ENCODE measurements around the gene KAT2A.

The KAT2A gene

DNA sequence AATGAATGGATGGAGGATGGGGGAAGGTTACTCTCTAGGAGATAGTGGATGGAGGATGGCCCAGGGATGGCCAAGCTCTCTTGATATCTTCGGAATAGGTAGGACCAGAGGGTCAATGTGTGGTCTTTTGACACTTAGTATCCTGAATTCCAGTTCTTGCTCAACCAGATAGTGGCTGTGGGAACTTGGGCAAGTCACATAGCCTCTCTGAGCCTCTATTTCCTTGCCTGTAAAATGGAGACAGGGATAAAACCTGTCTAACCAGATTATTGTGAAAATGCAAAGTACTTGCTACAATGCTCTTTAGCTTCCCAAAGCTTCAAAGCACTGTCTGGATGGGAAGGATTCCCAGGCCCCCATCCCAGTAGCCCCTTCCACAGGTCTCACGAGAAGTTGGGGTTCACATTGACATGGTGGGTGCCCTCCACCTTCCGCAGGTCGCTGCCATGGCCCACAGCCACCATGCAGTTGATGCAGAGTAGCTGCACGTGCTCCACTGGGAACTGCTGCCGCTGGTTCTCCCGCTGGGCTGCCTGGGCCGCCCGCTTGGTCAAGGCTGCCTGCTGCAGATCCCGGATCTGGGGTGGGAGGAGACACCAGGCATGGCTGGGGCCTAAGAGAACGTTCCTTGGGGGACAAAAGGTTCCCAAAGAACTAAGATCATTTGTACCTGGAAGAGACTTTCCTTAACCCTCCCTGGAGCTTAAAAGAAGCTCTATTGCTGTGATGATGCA lies 17.8 kb downstream of the KAT2A start:
- Histone ChIP-seq H3K27ac (ENCODE audit: low read depth, low read length) (no peak overlapping the region), H3K9me3 (ENCODE audit: control insufficient read depth, insufficient read depth, low read length) (no peaks in the 10 kb centered on the region), H3K27me3 (ENCODE audit: control insufficient read depth, insufficient read depth, low read length) (no peaks in the 10 kb centered on the region), H3K4me1 (ENCODE audit: control insufficient read depth, insufficient read depth, low read length) (peaks cover 6% of the 10 kb centered on the region), H3K36me3 (ENCODE audit: control insufficient read depth, insufficient read depth, low read length) (no peaks in the 10 kb centered on the region), H3K4me3 (ENCODE audit: low read depth, low read length) (no peak overlapping the region), H3K9ac (ENCODE audit: low read depth, low read length) (no peak overlapping the region)

DNA sequence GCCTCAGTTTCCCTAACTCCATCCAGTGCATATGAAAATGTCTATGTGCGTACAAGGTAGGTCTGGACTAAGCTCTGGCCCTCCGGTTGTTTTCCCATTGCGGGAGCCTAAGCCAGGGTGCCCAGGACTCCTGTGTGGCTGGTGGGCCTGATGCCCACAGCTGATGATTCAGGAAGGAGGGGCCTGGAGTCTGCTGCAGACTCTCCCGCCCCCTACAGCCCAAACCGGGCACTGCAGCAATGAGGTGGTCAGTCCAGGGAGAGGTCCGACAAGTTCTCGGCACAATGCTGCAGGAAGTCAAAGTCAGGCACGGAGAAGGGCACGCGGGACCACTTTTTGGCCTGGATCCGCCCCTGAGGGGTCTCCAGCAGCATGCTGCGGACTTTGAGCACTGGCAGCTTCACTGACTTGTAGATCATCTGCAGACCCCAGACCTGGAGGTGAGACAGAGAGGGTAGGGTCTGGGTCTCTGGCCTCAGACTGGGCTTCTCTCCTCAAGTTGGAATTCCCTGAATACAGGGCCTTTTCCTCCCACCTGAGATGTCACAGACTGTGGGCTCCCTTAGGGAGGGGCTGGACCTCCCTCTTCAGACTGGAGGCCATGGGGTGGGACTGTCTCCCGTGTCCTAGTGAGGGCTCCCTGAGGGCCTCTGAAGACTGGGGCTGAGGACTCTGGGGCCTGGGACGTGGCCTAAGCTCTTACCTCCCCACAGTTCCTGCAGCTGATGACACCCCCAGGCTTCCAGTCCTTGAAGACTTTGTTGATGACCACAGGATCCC lies 19.5 kb downstream of the KAT2A start:
- Histone ChIP-seq H3K4me1 (ENCODE audit: control insufficient read depth, insufficient read depth, low read length) (peaks cover 9% of the 10 kb centered on the region; the same call in 1 of the 2 replicates), H3K9me3 (ENCODE audit: control insufficient read depth, insufficient read depth, low read length) (no peaks in the 10 kb centered on the region), H3K27ac (ENCODE audit: low read depth, low read length) (no peak overlapping the region), H3K9ac (ENCODE audit: low read depth, low read length) (no peak overlapping the region), H3K27me3 (ENCODE audit: control insufficient read depth, insufficient read depth, low read length) (peaks cover 15% of the 10 kb centered on the region), H3K4me3 (ENCODE audit: low read depth, low read length) (no peak overlapping the region), H3K36me3 (ENCODE audit: control insufficient read depth, insufficient read depth, low read length) (no peaks in the 10 kb centered on the region)

DNA sequence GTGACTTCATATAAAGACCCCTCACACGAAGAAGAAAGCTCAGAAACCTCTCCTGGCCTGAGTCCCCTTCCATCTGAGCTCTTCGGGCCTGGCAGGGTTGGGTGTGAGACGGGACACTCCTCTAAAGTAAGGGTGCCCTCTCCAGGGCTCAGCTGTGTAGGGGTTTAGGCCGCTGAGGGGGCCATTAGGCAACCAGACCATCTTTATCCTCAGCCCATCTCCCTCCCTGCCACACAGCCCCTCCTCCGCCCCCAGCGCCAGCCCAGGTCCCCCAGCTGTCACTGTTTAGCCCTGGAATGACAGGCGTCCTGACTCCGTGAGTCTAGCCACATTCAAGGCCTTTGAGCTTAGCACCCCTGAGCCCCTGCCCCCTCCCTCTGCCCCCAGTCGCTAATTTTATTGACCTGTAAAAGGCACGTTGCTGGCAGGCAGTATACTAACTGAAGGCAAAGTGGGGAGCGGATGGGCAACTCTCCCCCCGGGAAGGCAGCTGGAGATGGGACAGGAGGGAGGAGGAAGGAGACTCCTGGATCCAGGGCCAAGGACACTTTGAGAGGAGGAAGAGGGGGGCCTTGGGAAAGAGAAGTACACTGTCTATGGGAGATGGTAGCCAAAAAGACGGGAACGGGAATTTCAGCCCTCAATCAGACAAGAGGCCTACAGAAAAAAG lies 22.3 kb downstream of the KAT2A start:
- no peaks in the 10 kb centered on the region for H3K36me3 ChIP-seq (ENCODE audit: control insufficient read depth, insufficient read depth, low read length)
- no peaks in the 10 kb centered on the region for H3K9me3 ChIP-seq (ENCODE audit: control insufficient read depth, insufficient read depth, low read length)
- H3K4me1 ChIP-seq (ENCODE audit: control insufficient read depth, insufficient read depth, low read length): peaks cover 15% of the 10 kb centered on the region
- no peak overlapping the region for H3K9ac ChIP-seq (ENCODE audit: low read depth, low read length)
- peak overlapping the region; percentile 60; the same call in 1 of the 2 replicates for H3K4me3 ChIP-seq (ENCODE audit: low read depth, low read length)
- H3K27ac ChIP-seq (ENCODE audit: low read depth, low read length): no peak overlapping the region
- peaks cover 22% of the 10 kb centered on the region for H3K27me3 ChIP-seq (ENCODE audit: control insufficient read depth, insufficient read depth, low read length)

DNA sequence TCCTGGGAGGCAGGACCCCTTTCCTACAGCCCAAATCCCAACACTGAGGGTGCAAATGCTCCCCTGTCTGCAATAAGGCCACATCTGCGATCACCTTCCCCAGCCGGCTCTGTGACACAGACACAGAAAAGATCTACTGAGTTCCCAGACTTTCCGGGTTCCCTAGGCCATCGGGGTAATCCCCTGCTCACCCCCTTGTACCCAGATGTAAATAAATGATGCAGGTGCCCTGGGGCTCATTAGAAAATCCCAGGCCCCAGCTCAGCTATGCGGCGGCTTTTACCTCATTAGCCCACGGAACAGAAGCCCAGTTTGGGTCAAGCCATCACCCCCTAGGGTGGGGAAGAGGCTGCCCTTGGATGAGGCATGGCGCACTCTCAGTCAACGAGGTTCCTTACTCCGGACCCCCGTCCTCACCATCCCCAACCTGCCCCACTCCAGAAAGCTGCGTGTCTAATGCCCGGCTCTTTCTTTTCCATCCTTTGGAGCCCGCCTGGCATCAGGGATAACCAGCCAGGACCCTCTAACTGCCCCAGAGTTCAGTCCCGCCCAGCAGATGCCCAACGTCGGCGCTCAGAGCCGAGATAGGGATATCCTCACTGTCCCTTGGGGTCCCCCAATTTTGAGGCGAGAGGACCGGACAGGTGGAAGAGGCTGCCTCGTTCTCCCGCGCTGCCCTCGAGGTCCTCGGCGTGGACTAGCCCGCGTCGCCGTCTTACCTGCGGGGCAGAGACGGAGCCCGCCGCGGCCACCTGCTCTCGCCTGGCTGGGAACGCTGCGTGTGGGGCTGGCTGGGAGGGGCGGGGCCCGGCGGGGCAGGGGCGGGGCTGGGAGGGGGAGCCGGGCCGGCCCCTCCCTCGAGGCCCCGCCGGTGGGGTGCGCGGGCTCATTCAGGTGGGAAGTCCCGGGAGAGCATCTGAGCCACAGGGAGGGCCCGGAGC lies 23.2 kb downstream of the KAT2A start, which contains the start of gene ZNF385C:
ZNF385C (minus strand) TSS at position 783 of the 941 bp plus-strand sequence. CDS start 35,417 bp downstream, outside the sequence.
- peak within 1 kb of the TSS; percentile 60 for H3K4me3 ChIP-seq (ENCODE audit: low read depth, low read length)
- H3K4me1 ChIP-seq (ENCODE audit: control insufficient read depth, insufficient read depth, low read length): peaks cover 15% of the 10 kb centered on the region
- no peak within 1 kb of the TSS for H3K9ac ChIP-seq (ENCODE audit: low read depth, low read length)
- no peaks in the 10 kb centered on the region for H3K36me3 ChIP-seq (ENCODE audit: control insufficient read depth, insufficient read depth, low read length)
- no peaks in the 10 kb centered on the region for H3K9me3 ChIP-seq (ENCODE audit: control insufficient read depth, insufficient read depth, low read length)
- H3K27me3 ChIP-seq (ENCODE audit: control insufficient read depth, insufficient read depth, low read length): peaks cover 22% of the 10 kb centered on the region
- no peak within 1 kb of the TSS for H3K27ac ChIP-seq (ENCODE audit: low read depth, low read length)

DNA sequence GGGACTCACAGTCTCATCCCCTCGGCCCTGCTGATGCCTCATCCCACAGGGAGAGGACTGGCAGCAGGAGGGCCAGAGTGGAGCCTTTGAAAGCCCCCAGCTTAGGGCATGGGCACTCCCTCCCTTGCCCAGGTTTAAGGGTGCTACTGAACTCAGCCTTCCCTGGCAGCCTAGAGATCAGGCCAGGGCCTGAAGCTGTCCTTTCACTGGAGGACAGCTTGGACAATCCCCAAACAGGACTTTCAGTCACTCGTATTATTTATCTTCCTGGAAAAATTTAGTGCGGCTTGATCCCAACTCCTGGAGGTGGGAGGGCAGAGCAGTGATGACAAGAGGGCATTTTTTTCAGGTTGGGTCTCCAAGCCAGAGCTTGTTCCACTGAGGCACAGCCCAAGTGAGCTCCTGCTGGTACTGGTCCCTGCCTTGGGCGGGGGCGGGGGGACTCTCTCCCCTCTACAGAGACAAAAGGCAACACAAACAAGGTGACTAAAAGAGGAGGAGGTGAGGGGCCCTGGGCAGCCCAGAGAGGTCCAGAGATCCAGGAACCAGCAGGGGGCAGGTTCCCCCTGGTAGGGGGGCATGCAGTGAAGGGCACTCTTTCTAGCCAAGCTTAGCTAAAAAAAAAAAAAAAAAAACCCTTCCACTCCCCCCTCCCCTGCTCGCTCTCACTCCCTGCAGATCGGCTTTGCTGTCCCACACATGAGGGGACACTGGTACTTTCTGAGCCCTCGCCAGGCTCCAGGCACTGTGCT lies 24.6 kb downstream of the KAT2A start:
- Histone ChIP-seq H3K4me1 (ENCODE audit: control insufficient read depth, insufficient read depth, low read length) (peaks cover 15% of the 10 kb centered on the region), H3K9me3 (ENCODE audit: control insufficient read depth, insufficient read depth, low read length) (no peaks in the 10 kb centered on the region), H3K27ac (ENCODE audit: low read depth, low read length) (no peak overlapping the region), H3K4me3 (ENCODE audit: low read depth, low read length) (no peak overlapping the region), H3K9ac (ENCODE audit: low read depth, low read length) (no peak overlapping the region), H3K27me3 (ENCODE audit: control insufficient read depth, insufficient read depth, low read length) (peaks cover 22% of the 10 kb centered on the region), H3K36me3 (ENCODE audit: control insufficient read depth, insufficient read depth, low read length) (no peaks in the 10 kb centered on the region)

DNA sequence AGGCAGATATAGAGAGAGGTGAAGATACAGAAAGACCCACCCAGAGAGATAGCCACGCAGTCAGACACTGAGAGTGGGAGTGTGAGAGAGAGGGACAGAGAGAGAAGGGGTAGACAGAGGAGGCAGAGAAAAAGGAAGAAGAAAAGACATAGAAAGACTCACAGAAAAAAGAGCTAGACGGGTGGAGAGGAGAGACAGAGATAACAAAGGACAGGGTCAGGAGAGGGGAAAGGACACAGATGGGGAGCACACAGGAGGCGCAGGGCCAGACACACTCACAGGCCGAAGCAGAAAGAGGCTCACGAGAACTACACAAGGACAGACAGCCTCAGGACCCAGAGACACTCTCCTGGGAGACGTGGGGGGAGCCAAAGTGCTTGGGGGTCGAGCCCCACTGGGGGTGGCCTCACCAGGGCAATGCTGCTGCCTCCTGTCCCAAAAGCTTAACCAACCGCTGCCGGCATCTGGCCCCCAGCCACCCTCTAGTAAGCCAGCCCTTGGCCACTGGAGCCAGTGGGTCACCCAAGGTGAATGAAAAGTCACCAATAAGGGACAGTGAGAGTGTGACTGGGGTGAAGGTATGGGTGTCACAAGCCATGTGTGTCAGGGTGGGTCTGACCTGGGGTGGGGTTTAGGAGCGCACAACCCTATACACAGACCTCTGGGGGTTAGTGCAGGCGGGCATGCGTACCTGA lies 26.6 kb downstream of the KAT2A start:
- Histone ChIP-seq H3K9me3 (ENCODE audit: control insufficient read depth, insufficient read depth, low read length) (no peaks in the 10 kb centered on the region), H3K27me3 (ENCODE audit: control insufficient read depth, insufficient read depth, low read length) (peaks cover 22% of the 10 kb centered on the region), H3K9ac (ENCODE audit: low read depth, low read length) (no peak overlapping the region), H3K36me3 (ENCODE audit: control insufficient read depth, insufficient read depth, low read length) (no peaks in the 10 kb centered on the region), H3K27ac (ENCODE audit: low read depth, low read length) (no peak overlapping the region), H3K4me1 (ENCODE audit: control insufficient read depth, insufficient read depth, low read length) (peaks cover 15% of the 10 kb centered on the region), H3K4me3 (ENCODE audit: low read depth, low read length) (no peak overlapping the region)

DNA sequence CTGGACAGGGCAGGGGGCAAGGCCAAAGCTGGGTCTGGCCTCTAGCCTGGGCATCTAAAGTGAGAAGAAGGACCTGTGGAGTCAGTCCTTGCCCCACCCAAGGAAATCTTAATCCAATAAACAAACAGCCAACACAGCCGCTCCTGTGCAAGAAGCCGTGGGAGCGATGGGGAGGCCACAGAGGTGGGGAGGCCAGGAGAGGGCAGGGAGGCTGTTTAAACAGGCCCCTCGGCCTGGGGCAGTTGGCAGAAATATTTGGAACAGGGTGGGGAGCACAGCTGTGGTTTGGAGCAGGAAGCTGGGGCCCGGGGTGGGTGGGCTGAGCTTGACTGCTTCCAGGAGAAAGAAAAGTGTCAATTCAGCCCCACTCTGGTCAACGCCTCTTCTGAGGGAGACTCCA lies 28.2 kb downstream of the KAT2A start:
- Histone ChIP-seq H3K9ac (ENCODE audit: low read depth, low read length) (no peak overlapping the region), H3K4me3 (ENCODE audit: low read depth, low read length) (no peak overlapping the region), H3K27ac (ENCODE audit: low read depth, low read length) (no peak overlapping the region), H3K4me1 (ENCODE audit: control insufficient read depth, insufficient read depth, low read length) (peaks cover 18% of the 10 kb centered on the region), H3K9me3 (ENCODE audit: control insufficient read depth, insufficient read depth, low read length) (no peaks in the 10 kb centered on the region), H3K36me3 (ENCODE audit: control insufficient read depth, insufficient read depth, low read length) (no peaks in the 10 kb centered on the region), H3K27me3 (ENCODE audit: control insufficient read depth, insufficient read depth, low read length) (peaks cover 19% of the 10 kb centered on the region)

DNA sequence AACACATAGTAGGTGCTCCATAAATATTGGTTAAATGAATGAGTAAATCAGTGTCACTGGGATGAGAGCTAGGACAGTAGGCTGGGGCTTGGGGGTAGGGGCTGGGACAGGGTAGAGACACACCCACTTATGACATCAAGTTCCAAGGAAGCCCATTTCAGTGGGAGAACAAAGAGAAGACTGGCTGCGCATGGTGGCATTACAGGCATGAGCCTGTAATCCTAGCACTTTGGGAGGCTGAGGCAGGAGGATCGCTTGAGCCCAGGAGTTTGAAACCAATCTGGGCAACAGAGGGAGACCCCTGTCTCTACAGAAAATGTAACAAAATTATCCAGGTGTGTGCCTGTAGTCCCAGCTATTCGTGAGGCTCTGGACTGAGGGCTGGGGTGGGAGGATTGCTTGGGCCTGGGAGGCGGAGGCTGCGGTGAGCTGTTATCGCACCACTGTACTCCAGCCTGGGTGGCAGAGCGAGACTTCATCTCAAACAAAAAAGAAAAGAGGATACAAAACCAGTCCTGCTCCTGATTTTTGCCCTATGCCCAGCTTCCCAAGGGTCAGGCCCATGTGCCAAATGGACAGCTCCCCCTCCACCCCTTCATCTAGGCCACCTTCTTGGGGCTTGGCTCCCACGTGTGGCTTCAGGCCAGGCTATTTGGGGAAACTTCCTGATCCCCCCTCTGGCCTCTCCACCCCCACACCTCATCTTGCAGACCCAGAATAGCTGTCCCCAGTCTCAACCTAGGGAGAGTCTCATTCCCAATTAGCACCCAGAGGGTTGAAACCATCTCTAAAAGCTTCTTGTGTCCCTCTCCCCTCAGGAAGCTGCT lies 30.0 kb downstream of the KAT2A start:
- Histone ChIP-seq H3K9ac (ENCODE audit: low read depth, low read length) (no peak overlapping the region), H3K4me1 (ENCODE audit: control insufficient read depth, insufficient read depth, low read length) (0 out of 2 replicates have a peak, but pooled peaks cover 4% of the 10 kb centered on the region), H3K36me3 (ENCODE audit: control insufficient read depth, insufficient read depth, low read length) (no peaks in the 10 kb centered on the region), H3K9me3 (ENCODE audit: control insufficient read depth, insufficient read depth, low read length) (no peaks in the 10 kb centered on the region), H3K27me3 (ENCODE audit: control insufficient read depth, insufficient read depth, low read length) (peaks cover 2% of the 10 kb centered on the region), H3K4me3 (ENCODE audit: low read depth, low read length) (no peak overlapping the region), H3K27ac (ENCODE audit: low read depth, low read length) (no peak overlapping the region)

DNA sequence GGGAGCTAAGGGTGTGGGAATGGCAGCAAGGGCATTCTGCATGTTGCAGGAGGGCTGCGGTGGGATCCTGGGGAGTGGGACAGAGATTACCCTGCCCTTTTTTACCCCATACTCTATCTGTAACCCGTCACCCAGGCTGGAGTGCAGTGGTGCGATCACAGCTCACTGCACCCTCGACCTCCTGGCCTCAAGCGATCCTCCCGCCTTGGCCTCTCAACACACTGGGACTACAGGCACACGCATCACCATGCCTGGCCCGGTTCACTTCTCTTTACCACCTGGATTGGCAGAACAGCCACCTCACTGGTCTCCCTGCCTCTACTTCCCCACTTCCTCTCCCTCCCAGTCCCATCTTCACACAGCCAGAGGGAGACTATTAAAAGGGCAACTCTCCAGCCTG lies 32.4 kb downstream of the KAT2A start:
- Histone ChIP-seq H3K36me3 (ENCODE audit: control insufficient read depth, insufficient read depth, low read length) (no peaks in the 10 kb centered on the region), H3K27me3 (ENCODE audit: control insufficient read depth, insufficient read depth, low read length) (no peaks in the 10 kb centered on the region), H3K4me1 (ENCODE audit: control insufficient read depth, insufficient read depth, low read length) (0 out of 2 replicates have a peak, but pooled peaks cover 3% of the 10 kb centered on the region), H3K27ac (ENCODE audit: low read depth, low read length) (no peak overlapping the region), H3K9ac (ENCODE audit: low read depth, low read length) (no peak overlapping the region), H3K4me3 (ENCODE audit: low read depth, low read length) (no peak overlapping the region), H3K9me3 (ENCODE audit: control insufficient read depth, insufficient read depth, low read length) (no peaks in the 10 kb centered on the region)

All from HUES48 (cell line).